Vagina (tissue), 2 donors: Measurements from ENCODE around the gene GRM4. TPM values are rescaled to one million over a fixed set of nuclear protein-coding genes. Genes with fewer than 3 reads are reported as not detected.

Source experiments
- DNase-seq, 2 donors: peaks; one replicate each; pipeline ENCODE4 v3.0.0-alpha.2; 2017; ENCODE audit errors: extremely low spot score in 2 of 2
- H3K27ac ChIP-seq: fragments of 200-600 bp; sonication (generic); one replicate; pipeline ENCODE4 v1.5.1; 2019
- H3K27me3 ChIP-seq: fragments of 200-600 bp; sonication (generic); one replicate; pipeline ENCODE4 v1.5.1; 2019
- H3K36me3 ChIP-seq, 2 donors: fragments of 200-600 bp; sonication (generic); one replicate each; pipeline ENCODE4 v1.5.1; 2017 to 2019
- H3K4me1 ChIP-seq: fragments of 200-600 bp; sonication (generic); one replicate; pipeline ENCODE4 v1.5.1; 2019
- H3K4me3 ChIP-seq, 2 donors: fragments of 200-600 bp; sonication (generic); 1 replicate in 1 of 2; 2 replicates in 1 of 2; pipeline ENCODE4 v1.5.1; 2016 to 2019
- H3K9me3 ChIP-seq: fragments of 200-600 bp; sonication (generic); one replicate; pipeline ENCODE4 v1.5.1; 2019
- CTCF ChIP-seq, 3 experiments: fragments of 450-650 bp in 2 of 3; fragments of 200-600 bp in 1 of 3; sonication (generic) in 1 of 3; IDR thresholded peaks; one replicate each; pipeline ENCODE4 v1.5.1; 2017 to 2019; ENCODE audit warnings: antibody characterized with exemption in 3 of 3, mild to moderate bottlenecking in 2 of 3, moderate library complexity in 2 of 3
- POLR2A ChIP-seq, 2 donors: fragments of 450-650 bp; IDR thresholded peaks; one replicate each; pipeline ENCODE4 v1.6.1; 2017; ENCODE audit warnings: antibody characterized with exemption in 2 of 2, mild to moderate bottlenecking in 2 of 2, moderate library complexity in 2 of 2
- POLR2AphosphoS5 ChIP-seq, 2 donors: sonication (generic); formaldehyde crosslinking; IDR thresholded peaks; one replicate each; pipeline ENCODE4 v1.9.0; 2017; ENCODE audit warnings: antibody characterized with exemption in 2 of 2, mild to moderate bottlenecking in 2 of 2, low read depth in 1 of 2; ENCODE audit not compliant: insufficient read depth in 1 of 2
- intact Hi-C: fragments of 100-400 bp; cut with DNase I; formaldehyde crosslinking; loops from one replicate; pipeline ENCODE4 v1.15.1; 2023
- total RNA-seq: library from RNA; depleted of rRNA; stranded (reverse); fragments of >200 nt; gene quantifications from one replicate; pipeline ENCODE4 v1.2.3, GENCODE V29; 2016

The GRM4 gene
- total RNA-seq, 1 donor from 2014 or later, result not detected

- Histone ChIP-seq H3K4me1 (no peaks in the 10 kb centered on the region), H3K36me3 (no peaks in the 10 kb centered on the region), H3K9me3 (no peaks in the 10 kb centered on the region), H3K27ac (no peak overlapping the region), H3K27me3 (no peaks in the 10 kb centered on the region), H3K4me3 (no peak overlapping the region)
- DNase-seq, result no peak
- TF ChIP-seq CTCF (IDR thresholded peaks at IDR 0.05) (no peak), POLR2A (IDR thresholded peaks at IDR 0.05) (no peak), POLR2AphosphoS5 (IDR thresholded peaks at IDR 0.05; ENCODE audit: insufficient read depth in 1 of 2, low read depth in 1 of 2) (no peak)
- intact Hi-C loops, result no loop called here
Observed at GRCh38 chr6:34095136-34095505, 50.8 kb downstream of the GRM4 start.

GRCh38 chr6:34094474-34095135, 51.3 kb downstream of the GRM4 start:
- Histone ChIP-seq H3K4me3 (no peak overlapping the region), H3K27ac (no peak overlapping the region), H3K4me1 (no peaks in the 10 kb centered on the region), H3K9me3 (no peaks in the 10 kb centered on the region), H3K36me3 (no peaks in the 10 kb centered on the region), H3K27me3 (no peaks in the 10 kb centered on the region)
- no peak for DNase-seq
- TF ChIP-seq POLR2A (IDR thresholded peaks at IDR 0.05) (no peak), POLR2AphosphoS5 (IDR thresholded peaks at IDR 0.05; ENCODE audit: insufficient read depth in 1 of 2, low read depth in 1 of 2) (no peak), CTCF (IDR thresholded peaks at IDR 0.05) (no peak)
- intact Hi-C loops, result no loop called here

- Histone ChIP-seq H3K36me3 (no peaks in the 10 kb centered on the region), H3K9me3 (no peaks in the 10 kb centered on the region), H3K27me3 (no peaks in the 10 kb centered on the region), H3K4me1 (no peaks in the 10 kb centered on the region), H3K4me3 (no peak overlapping the region), H3K27ac (no peak overlapping the region)
- DNase-seq, result no peak
- intact Hi-C loops, result no loop called here
- no peak for TF ChIP-seq CTCF (IDR thresholded peaks at IDR 0.05)
- no peak for TF ChIP-seq POLR2AphosphoS5 (IDR thresholded peaks at IDR 0.05; ENCODE audit: insufficient read depth in 1 of 2, low read depth in 1 of 2)
- no peak for TF ChIP-seq POLR2A (IDR thresholded peaks at IDR 0.05)
Observed at GRCh38 chr6:34093854-34094430, 51.9 kb downstream of the GRM4 start.

- H3K4me1 ChIP-seq, result no peaks in the 10 kb centered on the region
- H3K4me3 ChIP-seq, result no peak overlapping the region
- no peaks in the 10 kb centered on the region for H3K36me3 ChIP-seq
- intact Hi-C loops, result no loop called here
- no peak for DNase-seq
- H3K27me3 ChIP-seq, result no peaks in the 10 kb centered on the region
- H3K27ac ChIP-seq, result no peak overlapping the region
- TF ChIP-seq POLR2A (IDR thresholded peaks at IDR 0.05) (no peak), CTCF (IDR thresholded peaks at IDR 0.05) (no peak), POLR2AphosphoS5 (IDR thresholded peaks at IDR 0.05; ENCODE audit: insufficient read depth in 1 of 2, low read depth in 1 of 2) (no peak)
- H3K9me3 ChIP-seq, result no peaks in the 10 kb centered on the region
Observed at GRCh38 chr6:34093206-34093605, 52.7 kb downstream of the GRM4 start.

- intact Hi-C loops, result no loop called here
- H3K9me3 ChIP-seq, result no peaks in the 10 kb centered on the region
- DNase-seq, result no peak
- no peaks in the 10 kb centered on the region for H3K36me3 ChIP-seq
- no peak overlapping the region for H3K27ac ChIP-seq
- H3K27me3 ChIP-seq, result no peaks in the 10 kb centered on the region
- TF ChIP-seq CTCF (IDR thresholded peaks at IDR 0.05), result no peak
- TF ChIP-seq POLR2AphosphoS5 (IDR thresholded peaks at IDR 0.05; ENCODE audit: insufficient read depth in 1 of 2, low read depth in 1 of 2), result no peak
- TF ChIP-seq POLR2A (IDR thresholded peaks at IDR 0.05), result no peak
- no peaks in the 10 kb centered on the region for H3K4me1 ChIP-seq
- H3K4me3 ChIP-seq, result no peak overlapping the region
Observed at GRCh38 chr6:34092631-34093030, 53.3 kb downstream of the GRM4 start.
